NCI-H1105 (cell line): ENCODE data around the gene KCTD14.
"Not testable (repeated sequence)": the region's sequence is repeated elsewhere in the genome, so short reads cannot be mapped to it uniquely, and the experiment has no call there.

Source experiments
- DNase-seq: peaks from one replicate; lab custom pipeline; 2025; lab: John Stamatoyannopoulos, UW

Gene KCTD14

GRCh38 chr11:78046486-78046854 is 23.4 kb upstream of the KCTD14 start:
- no peak for DNase-seq

DNA sequence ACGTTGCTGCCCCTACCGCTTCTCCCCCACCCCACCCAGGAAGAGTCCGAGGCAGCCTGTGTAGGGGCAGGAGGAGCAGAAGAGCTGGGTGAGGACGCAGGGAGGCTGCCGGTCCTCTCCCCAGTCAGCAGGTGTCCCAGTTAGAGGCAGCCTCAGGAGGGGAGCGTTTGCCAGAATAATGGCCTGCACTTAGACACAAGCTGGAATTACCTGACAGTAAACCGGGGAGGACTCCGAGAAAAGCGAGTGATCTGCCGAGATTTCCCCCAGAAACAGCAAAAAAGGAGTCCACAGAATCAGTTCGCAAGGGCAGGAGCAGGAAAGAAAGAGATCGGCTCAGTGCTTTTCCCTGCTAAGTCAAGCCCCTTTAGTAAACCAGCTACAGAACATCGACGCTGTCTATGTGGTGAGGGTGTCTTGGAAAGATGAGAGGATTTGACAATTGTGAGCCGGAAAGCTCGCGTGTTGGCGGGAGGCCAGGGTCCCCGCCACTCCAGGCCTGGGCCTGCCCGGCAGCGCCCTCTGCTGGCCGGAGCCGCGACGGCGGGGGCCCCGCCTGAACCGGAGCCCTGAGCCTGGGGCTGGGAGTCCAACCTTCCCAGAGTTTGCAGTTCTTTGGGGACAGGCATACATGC is 22.9 kb upstream of the KCTD14 start:
- DNase-seq, result peak; percentile 49

GRCh38 chr11:78044706-78045105 is 21.6 kb upstream of the KCTD14 start:
- DNase-seq, result no peak

DNA sequence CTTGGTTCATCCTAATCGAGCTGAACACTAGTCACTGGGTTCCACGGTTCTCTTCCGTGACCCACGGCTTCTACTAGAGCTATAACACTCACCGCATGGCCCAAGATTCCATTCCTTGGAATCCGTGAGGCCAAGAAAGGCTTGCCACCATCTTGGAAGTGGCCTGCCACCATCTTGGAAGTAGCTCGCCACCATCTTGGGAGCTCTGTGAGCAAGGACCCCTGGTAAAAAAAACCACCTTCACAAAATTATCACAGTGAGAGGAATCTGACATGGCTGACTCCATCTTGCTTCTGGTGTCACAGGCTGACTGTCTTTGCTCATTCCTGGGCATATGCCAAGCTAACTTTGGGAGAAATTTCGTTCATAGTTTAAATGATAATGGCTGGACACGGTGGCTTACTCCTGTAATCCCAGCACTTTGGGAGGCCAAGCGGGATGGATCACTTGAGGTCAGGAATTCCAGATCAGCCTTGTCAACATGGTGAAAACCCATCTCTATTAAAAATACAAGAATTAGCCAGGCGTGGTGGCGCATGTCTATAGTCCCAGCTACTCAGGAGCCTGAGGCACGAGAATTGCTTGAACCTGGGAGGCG is 18.9 kb upstream of the KCTD14 start:
- no peak for DNase-seq

- not testable (repeated sequence) for DNase-seq
Observed at GRCh38 chr11:78041380-78041719, 18.3 kb upstream of the KCTD14 start.

GRCh38 chr11:78040691-78041379 is 17.8 kb upstream of the KCTD14 start:
- DNase-seq, result no peak

DNA sequence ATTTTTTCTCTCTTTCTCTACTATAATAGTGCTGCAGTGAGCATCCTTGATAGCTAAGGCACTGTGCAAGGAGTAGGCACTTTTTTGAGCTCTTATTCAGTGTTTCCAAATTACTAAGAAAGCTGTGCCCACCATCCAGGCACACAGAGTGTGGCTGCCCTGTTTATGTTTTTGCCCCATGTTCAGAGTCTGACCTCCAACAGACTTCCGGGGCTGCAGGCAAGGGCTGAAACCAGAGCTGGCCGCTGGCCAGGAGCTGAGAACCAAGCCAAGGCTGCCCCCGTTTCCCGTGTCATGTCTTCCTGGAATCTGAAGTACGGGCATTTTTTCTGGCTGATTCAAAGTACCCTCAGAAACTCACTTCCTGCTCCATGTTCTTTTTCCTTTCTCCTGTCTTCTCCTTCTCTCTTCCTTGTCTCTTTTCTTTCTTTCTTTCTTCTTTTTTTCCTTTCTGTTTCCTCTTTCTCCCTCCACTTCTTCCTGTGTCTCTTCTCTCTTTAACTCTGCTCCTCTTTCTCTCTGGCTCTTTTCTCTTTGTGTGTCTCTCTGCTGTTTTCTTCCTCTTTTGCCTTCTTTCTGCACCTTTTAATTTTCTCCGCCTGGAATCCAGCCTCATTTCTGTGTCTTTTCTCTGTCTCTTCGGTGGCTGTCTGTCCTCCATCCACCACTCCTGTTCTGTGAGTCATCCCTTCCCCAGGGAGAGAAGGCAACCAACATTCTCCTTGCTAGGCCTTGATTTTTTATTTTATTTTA is 17.0 kb upstream of the KCTD14 start:
- peak; percentile 79 for DNase-seq

DNA sequence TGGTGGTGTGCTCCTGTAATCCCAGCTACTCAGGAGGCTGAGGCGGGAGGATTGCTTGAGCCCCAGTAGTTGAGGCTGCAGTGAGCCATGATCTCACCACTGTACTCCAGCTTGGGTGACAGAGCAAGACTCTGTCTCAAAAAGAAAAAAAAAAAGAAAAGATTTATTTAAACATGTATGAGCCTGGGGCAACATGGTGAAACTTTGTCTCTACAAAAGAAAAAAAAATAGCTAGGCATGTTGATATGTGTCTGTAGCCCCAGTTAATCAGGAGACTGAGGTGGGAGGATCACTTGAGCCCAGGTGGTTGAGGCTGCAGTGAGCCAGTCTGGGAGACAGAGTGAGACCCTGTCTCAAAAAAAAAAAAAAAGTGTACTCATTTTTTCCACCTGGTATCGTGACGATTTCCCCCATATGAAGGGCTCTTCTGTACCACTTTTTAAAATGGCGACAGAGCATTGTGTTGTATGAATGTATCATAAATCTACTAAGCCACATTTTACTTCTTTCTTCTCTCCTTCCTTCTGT is 16.4 kb upstream of the KCTD14 start:
- no peak for DNase-seq

DNA sequence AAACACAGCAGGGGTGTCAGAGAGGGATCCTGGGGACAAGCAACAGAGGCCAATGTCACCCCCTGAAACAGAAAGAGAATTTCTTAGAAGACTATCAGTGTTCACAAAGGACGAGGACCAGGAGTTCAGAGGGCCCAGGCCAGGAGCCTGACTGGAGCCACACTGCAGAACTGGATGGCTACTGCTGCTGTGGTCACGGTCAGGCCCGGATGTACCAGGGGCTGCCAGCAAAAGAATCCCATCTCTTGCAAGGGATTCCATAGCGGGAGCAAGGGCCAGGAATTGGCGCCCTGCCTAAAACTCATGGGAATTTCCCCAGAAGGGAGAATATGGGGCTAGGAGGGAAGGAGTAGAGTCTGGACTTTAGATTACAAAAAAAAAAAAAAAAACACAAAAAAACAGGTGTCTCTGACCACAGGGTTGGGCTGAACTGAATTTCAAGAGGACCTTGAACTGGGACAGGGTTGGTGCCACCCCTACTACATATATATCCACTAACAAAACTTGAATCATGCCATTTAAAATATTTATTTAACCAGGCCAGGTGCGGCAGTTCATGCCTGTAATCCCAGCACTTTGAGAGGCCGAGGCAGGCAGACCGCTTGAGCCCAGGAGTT is 15.7 kb upstream of the KCTD14 start:
- no peak for DNase-seq

- no peak for DNase-seq
Observed at GRCh38 chr11:78037825-78038620, 14.9 kb upstream of the KCTD14 start.

DNA sequence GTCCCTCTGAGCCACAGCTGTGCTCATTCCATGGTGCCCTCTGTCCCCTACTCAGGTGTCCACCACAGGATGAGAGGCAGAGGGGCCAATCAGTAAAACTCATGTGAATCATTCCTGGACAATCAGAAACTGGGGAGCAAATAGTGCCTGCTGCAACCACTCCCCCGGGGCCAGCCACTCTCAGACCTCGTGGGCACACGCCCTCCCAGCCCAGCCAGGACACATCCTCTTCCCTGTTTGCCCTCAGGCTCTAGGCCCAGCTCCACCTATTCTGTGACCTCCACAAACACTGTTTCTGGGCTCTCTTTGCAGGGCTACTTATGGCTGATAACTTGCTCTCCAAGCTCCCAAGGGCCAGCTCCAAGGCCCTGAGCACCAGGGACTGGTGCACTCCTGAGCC is 14.0 kb upstream of the KCTD14 start:
- DNase-seq, result no peak

DNA sequence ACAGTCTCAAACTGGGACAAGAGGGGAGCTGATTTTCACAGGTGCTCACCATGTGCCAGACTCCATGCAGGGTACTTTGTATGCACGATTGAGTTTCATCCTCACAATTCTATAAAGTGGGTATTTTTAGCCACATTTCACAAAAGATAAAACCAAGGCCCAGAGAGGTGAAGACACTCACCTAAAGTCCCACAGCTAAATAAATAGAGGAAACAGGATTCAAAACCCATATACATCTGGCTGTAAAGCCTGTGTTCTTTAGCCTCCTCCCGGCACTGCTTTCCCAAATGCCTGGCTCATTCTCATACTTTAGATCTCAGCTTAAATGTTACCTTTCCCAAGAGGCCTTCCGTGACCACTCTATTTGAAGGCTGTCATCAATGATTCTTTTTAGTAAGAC is 13.2 kb upstream of the KCTD14 start:
- DNase-seq, result no peak

GRCh38 chr11:78034623-78035022 is 11.5 kb upstream of the KCTD14 start:
- DNase-seq, result no peak

DNA sequence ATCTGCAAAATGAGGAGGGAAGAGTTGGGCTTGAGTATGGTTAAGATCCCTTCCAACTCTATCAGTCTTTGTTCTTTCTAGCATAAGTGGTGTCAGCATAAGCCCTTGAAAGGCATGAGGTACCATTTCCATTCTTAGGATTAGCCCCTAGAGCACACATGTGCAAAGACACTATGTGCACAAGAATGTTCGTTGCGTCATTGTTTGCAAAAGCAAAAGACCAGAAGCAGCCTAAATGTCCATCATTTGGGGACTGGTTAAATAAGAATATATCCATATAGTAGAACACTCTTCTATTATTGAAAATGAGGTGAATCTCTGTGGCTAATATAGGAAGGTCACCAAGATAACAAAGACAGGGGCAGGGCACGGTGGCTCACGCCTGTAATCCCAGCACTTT is 10.0 kb upstream of the KCTD14 start:
- no peak for DNase-seq

- DNase-seq, result no peak
Observed at GRCh38 chr11:78032090-78032489, 9.0 kb upstream of the KCTD14 start.

GRCh38 chr11:78031629-78032028 is 8.6 kb upstream of the KCTD14 start:
- DNase-seq, result no peak

DNA sequence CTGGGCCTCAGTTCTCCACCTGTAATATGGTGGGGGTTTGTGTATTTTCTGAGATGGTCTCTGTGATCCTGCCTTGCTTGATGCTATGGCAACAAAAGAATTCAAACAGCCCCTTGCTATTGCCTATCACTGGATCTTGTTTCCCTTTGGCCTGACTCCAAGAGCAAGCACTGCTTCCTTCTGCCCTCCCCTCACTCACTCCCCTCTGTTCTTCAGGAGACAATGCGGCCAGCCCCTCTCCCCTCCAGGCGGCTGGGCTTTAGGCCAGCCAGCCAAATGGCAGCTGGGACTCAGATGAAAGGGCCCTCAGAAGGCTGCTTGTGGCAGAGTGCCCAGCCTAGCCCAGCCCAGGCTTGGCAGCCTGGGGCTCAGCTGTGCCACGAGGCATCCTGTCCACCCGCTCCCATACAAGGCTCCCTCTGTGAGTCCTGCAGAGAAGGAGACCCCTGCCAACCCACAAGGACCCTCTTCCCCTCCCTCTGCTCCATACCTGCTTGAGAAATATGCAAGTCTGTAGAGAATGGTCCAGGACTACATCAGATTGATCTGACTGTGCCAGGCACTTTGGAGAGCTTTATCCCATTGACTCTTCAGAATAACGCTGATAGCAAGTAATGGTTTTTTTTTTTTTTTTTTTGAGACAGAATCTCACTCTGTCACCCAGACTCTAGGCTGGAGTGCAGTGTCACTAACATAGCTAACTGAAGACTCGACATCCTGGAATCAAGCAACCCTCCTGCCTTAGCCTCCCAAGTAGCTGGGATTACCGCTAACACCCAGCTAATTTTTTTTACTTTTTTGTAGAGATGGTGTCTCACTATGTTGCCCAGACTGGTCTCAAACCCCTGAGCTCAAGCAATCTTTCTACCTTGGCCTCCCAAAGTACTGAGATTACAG is 7.6 kb upstream of the KCTD14 start:
- DNase-seq, result peak; percentile 99

DNA sequence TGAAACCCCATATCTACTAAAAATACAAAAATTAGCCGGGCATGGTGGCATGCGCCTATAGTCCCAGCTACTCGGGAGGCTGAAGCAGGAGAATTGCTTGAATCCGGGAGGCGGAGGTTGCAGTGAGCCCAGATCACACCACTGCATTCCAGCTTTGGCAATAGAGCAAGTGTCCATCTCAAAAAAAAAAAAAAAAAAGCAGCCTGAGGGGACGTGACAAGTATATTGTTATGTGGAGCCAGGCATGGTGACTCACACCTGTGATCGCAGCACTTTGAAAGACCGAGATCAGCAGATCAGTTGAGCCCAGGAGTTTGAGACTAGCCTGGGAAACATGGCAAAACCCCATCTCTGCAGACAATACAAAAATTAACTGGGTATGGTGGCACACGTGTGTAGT is 5.3 kb upstream of the KCTD14 start:
- not testable (repeated sequence) for DNase-seq

GRCh38 chr11:78027759-78028158 is 4.7 kb upstream of the KCTD14 start:
- DNase-seq, result no peak

- DNase-seq, result no peak
Observed at GRCh38 chr11:78025378-78025777, 2.3 kb upstream of the KCTD14 start.
